ENCODE measurements around the gene CNTNAP4.

CNTNAP4 gene

GRCh38 chr16:76607317-76607716 is 330.1 kb downstream of the CNTNAP4 start:
- Histone ChIP-seq H3K9me3 (ENCODE audit: low read length) (no peaks in the 10 kb centered on the region), H3K36me3 (ENCODE audit: insufficient read depth, low read length) (no peaks in the 10 kb centered on the region), H3K27ac (ENCODE audit: low read depth, low read length) (no peak overlapping the region), H3K9ac (ENCODE audit: low read length) (no peak overlapping the region), H3K4me3 (ENCODE audit: low read depth in 1 of 2, low read length in 2 of 2) (no peak overlapping the region), H3K27me3 (ENCODE audit: control insufficient read depth in 1 of 2, insufficient read depth in 2 of 2, low read length in 2 of 2) (no peaks in the 10 kb centered on the region), H3K4me1 (ENCODE audit: insufficient read depth, low read length) (no peaks in the 10 kb centered on the region)
